Fibroblast of peridontal ligament (primary cell): ENCODE results near the gene ASPHD2.
A peak's percentile ranks its signal among the peaks of the same experiment; 100 is the strongest.

ENCODE experiments used
- DNase-seq: peaks from one replicate; pipeline ENCODE4 v3.0.0-alpha.2; 2010; ENCODE audit errors: extremely low read depth

ASPHD2 gene

DNA sequence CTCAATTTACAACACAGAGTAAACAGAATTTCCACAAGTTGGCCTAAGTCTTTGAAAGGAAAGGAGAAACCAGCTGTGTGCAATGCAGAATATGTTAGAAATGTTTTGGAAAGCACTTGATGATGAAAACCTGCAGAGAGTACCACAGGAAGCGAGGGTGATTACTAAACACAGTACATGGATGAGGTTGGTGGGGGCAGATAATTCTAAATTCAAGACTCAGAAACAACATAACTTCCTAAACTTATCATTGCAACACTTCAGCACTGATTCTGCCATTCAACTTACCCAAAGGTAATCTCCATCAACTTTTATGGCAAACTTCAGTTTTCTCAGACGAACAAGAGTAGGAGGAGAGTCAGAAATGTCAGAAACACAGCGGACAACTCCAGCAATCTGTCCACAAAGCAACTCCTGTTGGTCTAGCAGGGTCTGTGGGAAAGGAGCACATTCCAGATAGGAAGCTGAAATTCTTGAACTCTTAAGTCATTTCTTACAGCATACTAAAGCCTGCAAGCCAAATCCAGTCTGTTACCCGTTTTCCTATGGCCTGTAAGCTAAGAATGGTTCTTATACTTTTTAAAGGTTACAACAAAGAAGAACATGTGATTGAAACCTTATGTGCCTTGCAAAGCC lies 47.8 kb downstream of the ASPHD2 start:
- peak; percentile 39 for DNase-seq

DNA sequence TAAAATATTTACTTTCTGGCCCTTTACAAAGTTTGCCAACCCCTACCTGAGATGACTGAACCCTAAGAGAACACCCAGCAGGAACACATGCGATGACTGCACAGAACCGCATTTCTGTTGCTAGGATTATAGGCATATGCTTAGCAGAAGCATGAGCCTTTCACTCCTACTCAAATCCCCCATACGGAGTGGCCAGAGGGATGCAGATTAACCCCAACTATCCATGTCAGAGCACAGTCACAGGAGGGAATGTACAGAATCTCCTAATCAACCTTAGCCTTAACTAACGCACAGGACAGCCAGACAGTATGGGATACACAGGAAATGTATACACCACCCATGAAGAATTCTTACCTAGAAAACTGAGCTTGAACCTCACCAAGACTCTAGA lies 48.3 kb downstream of the ASPHD2 start:
- DNase-seq: no peak

DNA sequence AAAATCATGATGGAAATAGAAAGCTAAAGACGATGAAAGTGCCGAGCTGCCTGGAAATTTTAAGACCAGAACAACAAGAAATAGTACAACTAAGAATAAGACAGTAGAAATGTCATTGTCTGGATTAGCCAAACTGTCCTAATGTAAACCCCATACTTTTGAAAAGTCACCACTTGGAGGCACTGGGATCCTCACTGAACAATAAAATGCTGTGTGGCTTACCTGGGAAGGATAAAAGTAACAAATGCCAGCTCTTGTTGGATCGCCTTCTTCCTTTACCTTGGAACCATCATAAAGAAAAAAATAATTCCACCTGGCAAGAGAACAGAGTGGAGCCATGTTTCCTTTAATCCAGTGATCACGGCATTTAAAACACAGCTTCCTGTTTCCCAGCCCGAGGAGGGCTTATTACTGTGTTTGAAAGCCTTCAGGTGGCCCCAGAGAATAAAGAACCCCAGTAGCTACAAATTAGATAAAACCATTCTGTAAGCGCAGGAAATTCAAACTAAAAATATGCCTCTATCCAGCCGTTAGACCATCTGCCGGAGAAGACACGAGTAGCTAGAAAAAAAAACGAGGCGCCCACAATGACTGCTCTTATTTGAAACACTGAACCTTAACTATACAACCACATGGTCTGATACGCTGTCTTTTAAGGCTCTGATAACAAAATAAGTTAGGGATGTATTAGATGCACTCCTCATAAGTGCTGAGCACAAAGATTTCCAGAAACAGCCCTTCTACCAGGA lies 50.2 kb downstream of the ASPHD2 start:
- DNase-seq: peak; percentile 35

DNA sequence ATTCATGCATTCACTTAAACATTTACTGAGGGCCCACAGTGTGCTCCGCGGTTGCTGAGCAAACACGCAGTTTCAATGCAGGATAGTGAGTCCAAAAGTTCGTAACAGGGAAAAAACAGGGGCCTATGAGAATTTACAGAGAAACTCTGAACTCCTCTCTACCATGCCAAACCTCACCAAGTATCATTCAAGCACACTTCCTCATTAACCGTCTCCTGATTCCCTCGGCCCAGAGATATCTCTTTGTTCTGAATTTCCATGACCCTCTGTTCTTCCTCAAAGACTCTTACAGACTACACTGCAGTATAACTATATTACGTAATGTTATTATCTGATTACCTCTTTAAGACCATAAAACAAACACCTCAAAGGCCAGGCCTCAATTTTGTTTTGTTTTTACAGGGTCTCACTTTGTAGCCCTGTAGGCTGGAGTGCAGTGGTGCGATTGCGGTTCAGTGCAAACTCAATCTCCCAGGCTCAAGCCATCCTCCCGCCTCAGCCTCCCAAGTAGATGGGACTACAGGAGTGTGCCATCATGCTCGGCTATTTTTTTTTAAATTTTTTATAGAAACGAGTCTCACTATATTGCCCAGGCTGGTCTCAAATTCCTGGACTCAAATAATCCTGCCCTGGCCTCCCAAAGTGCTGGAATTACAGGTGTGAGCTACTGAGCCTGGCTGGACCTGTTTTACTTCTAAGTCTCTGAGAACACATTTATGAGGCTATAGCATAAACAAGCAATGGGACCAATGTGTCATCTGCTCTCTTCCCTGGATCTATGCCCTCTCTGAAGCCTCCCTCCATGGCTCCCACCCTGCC lies 50.9 kb downstream of the ASPHD2 start:
- DNase-seq: no peak

GRCh38 chr22:26480611-26480932 lies 51.5 kb downstream of the ASPHD2 start:
- DNase-seq: no peak

DNA sequence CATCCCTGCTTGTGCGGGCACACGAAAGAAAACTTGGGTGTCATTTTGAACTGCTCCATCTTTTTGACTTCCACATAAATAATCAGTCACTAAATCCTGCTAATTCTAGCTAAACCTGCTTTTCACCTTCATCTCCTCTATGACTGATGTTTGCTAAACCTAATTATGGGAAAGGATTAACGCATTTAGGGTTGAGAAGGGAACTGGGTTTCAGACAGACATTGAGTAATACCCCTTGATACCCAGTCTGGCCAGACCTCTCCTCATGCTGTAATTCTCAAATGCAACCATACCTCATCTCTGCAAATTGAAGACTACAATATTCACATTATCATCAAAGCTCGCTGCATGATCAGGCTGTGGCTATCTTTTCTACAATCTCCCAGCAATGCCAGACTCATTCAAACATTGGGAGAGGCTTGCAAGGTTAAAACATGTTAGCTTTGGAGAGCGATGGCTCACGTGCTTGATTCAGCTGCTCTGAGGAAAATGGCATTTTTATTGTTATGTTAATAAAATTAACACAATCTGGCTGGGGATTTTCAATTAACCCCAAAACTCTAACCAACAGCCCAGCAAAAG lies 52.1 kb downstream of the ASPHD2 start:
- DNase-seq: no peak

GRCh38 chr22:26481694-26482093 lies 52.6 kb downstream of the ASPHD2 start:
- no peak for DNase-seq

DNA sequence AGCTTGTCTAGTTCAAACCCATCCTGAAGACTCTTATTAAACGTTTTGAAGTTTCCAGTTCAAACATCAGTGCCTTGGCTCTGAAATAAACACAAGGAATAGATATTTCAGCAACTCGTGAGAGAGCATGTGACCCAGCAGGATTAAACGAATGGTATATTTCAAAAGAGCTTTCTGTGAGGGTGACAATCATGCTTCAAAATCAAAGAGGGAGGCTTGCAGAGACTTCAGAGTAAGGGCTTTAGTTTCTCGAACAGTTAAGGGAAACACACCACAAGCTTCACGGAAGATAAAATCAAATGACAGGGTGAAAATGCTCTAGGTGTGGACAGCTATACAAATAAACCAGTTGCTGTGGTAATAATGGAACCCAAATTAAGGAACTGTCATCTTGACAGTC lies 53.1 kb downstream of the ASPHD2 start:
- no peak for DNase-seq

DNA sequence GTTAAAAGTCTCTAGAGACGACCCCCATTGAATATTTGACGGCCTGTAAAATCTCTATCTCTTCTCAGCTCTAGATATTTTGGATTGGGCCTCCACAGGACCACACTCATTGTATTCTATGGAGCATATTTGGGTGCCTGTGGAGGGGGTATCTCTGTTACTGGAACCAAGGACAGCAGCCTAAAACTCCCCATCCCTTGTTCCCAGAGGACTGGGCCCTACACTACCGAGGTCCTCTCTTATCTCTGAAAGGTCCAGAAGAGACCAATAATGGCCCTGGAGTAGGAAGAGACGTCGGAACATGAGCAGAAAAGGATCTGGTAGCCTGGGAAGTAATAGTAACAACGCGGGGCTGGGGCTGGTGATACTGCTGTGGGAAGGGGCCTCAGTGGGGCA lies 54.0 kb downstream of the ASPHD2 start:
- DNase-seq: no peak

- DNase-seq: peak; percentile 83
Measured at GRCh38 chr22:26483439-26484359, 54.6 kb downstream of the ASPHD2 start, which contains the start of the genes HPS4 and SRRD. Gene HPS4, minus strand, starts transcription at chr22:26483783. Its CDS starts 2,021 bp downstream, at chr22:26481762. Gene SRRD, plus strand, starts transcription at chr22:26483877. Its CDS starts 14 bp downstream, at chr22:26483891.

DNA sequence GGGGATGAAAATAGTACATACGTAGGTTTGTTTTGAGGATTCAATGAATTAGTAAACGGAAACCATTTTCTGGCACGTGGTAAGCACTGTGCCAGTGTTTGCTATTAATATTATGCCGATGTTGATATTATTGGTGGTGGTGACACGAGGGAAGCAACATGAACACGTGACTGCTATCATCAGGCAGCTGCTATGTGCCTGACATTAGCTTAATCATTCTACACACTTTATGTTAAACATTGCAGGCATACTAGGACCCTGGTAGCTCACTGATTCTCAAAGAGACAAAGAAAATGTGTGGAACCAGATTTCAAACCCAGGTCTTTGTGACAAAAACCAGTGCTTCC lies 55.3 kb downstream of the ASPHD2 start:
- no peak for DNase-seq

DNA sequence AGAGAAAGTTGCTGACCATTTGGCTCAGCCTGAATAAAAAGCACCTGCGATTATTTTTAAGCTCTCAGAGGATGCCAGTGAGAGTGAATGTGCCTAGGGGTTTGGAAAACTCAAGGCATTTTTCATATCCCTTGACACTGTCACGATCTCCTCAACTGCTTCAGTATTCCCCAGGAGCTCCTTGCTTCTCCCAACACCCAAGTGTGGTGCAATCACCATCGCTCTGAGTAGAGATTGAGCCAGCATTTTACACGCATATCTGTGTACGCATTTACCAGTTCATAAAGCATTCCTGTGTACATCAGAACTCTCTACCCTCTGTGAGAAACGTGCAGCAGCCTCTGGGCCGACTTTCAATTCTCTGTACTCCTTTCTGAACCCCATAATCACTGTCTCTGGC lies 56.0 kb downstream of the ASPHD2 start:
- DNase-seq: peak; percentile 30

- no peak for DNase-seq
Measured at GRCh38 chr22:26485806-26486390, 56.8 kb downstream of the ASPHD2 start.

DNA sequence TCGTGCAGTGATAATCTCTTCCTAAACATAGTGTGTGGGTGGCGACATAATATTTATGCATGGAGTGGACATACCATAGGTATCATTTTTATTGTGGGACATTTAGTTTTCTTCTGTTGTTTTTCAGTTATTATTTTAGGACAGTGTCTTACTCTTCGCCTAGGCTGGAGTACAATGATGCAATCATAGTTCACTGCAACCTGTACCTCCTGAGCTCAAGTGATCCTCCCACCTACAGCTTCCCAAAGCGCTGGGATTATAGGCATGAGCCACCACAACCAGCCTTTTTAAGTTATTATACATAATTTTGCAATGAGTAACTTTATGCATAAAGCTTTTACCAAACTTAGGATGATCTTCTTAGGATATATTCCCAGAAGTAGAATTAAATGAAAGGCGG lies 57.3 kb downstream of the ASPHD2 start:
- DNase-seq: no peak

DNA sequence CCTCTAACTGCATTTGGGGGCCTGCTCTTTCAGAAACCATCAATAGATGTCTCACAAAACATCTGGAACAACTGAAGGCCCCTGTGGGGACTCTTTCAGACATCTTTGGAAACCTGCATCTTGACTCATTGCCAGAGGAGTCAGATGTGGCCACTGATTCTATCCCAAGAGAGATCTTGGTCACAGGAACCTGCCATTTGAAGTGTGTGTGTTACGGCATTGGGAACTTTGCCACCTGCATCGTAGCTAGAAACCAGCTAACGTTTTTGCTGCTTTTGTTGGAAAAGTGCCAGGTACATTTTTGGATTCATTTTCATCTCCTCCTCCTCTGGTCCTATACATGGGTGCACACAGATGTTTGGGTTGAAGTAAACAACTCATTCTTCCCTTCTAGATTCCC lies 58.9 kb downstream of the ASPHD2 start:
- no peak for DNase-seq

- DNase-seq: no peak
Measured at GRCh38 chr22:26489447-26490036, 60.5 kb downstream of the ASPHD2 start.

- DNase-seq: no peak
Measured at GRCh38 chr22:26492220-26492619, 63.2 kb downstream of the ASPHD2 start.

DNA sequence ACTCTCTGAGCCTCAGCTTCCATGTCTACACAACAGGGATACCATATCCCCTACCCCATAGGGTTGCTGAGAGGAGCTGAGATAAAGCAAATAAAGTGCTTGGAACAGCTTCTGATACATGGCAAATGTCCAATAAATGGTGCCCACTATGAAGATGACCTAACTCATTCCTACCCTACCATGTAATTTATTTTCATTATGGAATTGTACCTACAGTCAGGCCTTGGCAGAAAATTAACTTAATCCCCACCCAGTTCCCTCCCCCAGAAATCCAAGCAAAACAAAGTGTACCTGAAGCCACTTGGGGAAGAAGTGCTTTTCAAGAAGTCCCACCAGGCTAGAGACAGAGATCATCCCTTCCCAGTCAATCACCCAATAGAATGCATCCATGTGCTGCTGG lies 65.4 kb downstream of the ASPHD2 start:
- DNase-seq: no peak
